Endothelial cell (in vitro differentiated cells): Measurements from ENCODE around the gene PDCD4. TPM values are rescaled to one million over a fixed set of nuclear protein-coding genes. Genes with fewer than 3 reads are reported as not detected.
A peak's percentile ranks its signal among the peaks of the same experiment; 100 is the strongest.

ENCODE experiments used
- DNase-seq: peaks from one replicate; pipeline ENCODE4 v3.0.0; 2021; ENCODE audit warnings: low spot score
- H3K27ac Mint-ChIP-seq: one replicate; pipeline ENCODE4 v1.8.0; 2021; ENCODE audit warnings: mixed read lengths, inconsistent platforms; ENCODE audit not compliant: unreplicated experiment
- H3K27me3 Mint-ChIP-seq: one replicate; pipeline ENCODE4 v1.8.0; 2021; ENCODE audit warnings: mild to moderate bottlenecking, moderate library complexity, mixed read lengths, inconsistent platforms; ENCODE audit not compliant: unreplicated experiment
- H3K36me3 Mint-ChIP-seq: one replicate; pipeline ENCODE4 v1.8.0; 2021; ENCODE audit warnings: mild to moderate bottlenecking, low read depth, mixed read lengths, inconsistent platforms; ENCODE audit not compliant: unreplicated experiment
- H3K4me1 Mint-ChIP-seq: one replicate; pipeline ENCODE4 v1.8.0; 2021; ENCODE audit warnings: mild to moderate bottlenecking, mixed read lengths, inconsistent platforms; ENCODE audit not compliant: unreplicated experiment
- H3K4me3 Mint-ChIP-seq: one replicate; pipeline ENCODE4 v1.8.0; 2021; ENCODE audit warnings: mild to moderate bottlenecking, mixed read lengths, inconsistent platforms; ENCODE audit not compliant: unreplicated experiment
- H3K9me3 Mint-ChIP-seq: one replicate; pipeline ENCODE4 v1.8.0; 2021; ENCODE audit warnings: mixed read lengths, inconsistent platforms; ENCODE audit not compliant: unreplicated experiment
- total RNA-seq: library from RNA; stranded (reverse); fragmentation: NEBNext Ultra II Directional; extraction: Animal tissue kit (Norgen Biotek cat#: 25700); gene quantifications from one replicate; pipeline ENCODE4 v1.2.1, GENCODE V29; 2021; ENCODE audit not compliant: unreplicated experiment
- TF ChIP-seq, protein P1 (sequence below): fragments of 200-600 bp; sonication (generic); IDR thresholded peaks from one replicate; pipeline ENCODE4 v1.5.0; 2021; ENCODE audit warnings: antibody characterized with exemption; ENCODE audit not compliant: unreplicated experiment

The PDCD4 gene
- total RNA-seq, 1 donor from 2014 or later = 50.4 TPM

DNA sequence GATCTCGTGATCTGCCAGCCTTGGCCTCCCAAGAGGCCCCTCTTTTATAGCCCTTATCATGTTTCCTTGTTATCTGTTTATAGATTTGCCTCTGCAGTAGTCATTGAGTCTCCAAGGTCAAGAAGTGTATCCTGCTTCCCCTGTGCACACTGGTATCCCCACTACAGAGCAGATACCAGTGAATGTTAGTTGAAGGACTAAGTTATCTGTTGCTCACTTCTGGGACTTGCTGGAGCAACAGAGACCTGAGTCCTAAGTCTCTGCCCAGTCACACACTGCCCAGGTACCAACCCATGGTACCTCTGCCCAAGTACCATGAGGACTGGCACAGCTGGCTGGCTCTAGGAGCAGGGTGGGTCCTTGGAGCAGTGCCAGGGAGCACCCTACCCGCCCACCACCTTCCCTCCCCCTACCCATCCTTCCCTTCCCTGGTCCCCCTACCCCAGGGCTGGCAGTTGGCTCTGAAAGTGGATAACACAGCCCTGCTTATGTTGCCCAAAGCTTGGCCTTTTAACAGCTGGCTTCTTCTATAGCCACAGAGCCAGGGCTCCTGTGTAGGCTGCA, 26.5 kb upstream of the PDCD4 start:
- H3K27ac Mint-ChIP-seq = no peak overlapping the region

DNA sequence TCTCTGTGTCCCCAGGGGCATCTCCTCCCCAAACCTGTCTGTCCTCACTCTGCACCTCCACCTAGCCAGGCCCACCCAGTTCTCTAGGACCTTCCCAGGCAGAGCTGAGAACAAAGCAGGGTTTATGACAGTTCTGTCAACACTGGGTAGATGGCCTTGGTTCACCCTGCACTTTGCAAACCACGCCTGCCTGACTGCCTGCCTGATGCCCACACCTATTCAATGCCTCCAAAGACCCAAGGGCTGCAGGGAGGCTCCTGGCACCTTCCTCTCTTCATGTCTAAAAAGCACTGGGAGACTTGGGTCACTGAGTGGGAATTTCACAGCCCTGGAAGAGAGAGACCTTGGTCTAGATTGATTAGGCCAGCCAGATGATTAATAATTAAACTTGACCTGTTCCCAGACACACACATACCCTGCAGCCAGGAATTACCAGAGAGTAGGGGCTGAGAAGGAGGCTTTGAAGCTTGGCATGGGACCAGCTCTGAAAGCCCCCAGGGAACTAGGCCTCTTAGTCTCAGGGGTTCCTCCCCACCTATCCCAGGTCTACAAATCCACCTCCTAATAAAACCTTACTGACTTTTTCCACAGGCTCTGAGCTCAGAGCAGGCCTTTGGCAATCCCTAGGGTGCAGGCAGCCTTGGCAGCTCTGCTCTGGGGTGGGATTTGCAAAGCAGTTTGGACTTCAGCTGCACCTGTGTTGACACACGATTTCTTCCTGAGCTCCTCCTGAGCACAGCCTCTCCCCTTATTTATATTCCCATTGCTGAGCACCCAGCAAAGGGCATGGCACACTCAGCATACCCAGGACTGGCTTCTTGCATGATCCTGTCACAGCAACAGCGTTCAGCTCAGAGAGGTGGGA, 25.7 kb upstream of the PDCD4 start:
- Mint-ChIP-seq H3K4me1 (peaks cover 15% of the 10 kb centered on the region), H3K27ac (no peak overlapping the region), H3K4me3 (no peak overlapping the region), H3K9me3 (no peaks in the 10 kb centered on the region), H3K36me3 (no peaks in the 10 kb centered on the region), H3K27me3 (peaks cover 16% of the 10 kb centered on the region)
- TF ChIP-seq, protein P1, sequence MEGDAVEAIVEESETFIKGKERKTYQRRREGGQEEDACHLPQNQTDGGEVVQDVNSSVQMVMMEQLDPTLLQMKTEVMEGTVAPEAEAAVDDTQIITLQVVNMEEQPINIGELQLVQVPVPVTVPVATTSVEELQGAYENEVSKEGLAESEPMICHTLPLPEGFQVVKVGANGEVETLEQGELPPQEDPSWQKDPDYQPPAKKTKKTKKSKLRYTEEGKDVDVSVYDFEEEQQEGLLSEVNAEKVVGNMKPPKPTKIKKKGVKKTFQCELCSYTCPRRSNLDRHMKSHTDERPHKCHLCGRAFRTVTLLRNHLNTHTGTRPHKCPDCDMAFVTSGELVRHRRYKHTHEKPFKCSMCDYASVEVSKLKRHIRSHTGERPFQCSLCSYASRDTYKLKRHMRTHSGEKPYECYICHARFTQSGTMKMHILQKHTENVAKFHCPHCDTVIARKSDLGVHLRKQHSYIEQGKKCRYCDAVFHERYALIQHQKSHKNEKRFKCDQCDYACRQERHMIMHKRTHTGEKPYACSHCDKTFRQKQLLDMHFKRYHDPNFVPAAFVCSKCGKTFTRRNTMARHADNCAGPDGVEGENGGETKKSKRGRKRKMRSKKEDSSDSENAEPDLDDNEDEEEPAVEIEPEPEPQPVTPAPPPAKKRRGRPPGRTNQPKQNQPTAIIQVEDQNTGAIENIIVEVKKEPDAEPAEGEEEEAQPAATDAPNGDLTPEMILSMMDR = no peak
- DNase-seq = no peak

More for the DNA sequence above, 26.5 kb upstream of the PDCD4 start:
- H3K9me3 Mint-ChIP-seq = no peaks in the 10 kb centered on the region
- no peak for DNase-seq
- H3K36me3 Mint-ChIP-seq = no peaks in the 10 kb centered on the region
- H3K4me1 Mint-ChIP-seq = peaks cover 15% of the 10 kb centered on the region
- H3K4me3 Mint-ChIP-seq = no peak overlapping the region
- TF ChIP-seq, protein P1 = no peak
- H3K27me3 Mint-ChIP-seq = peaks cover 18% of the 10 kb centered on the region

DNA sequence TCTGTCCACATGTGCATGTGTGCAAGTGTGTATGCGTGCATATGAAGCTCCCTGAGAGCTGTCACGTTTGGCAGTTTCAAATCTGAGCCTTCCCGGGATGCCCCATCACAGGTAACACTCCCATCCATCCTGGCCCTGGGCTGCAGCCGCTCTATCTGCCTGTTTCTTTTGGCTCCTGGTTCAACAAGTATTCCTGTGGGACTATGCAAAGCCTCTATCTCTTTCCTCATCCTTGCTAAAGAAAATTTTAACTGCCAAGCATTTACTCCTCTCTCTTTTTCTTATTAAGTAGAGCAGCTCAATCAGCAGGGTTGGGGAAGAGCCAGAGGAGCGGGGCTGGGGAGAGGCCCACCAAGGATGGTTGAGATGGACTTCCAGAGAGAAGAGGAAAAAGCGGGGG, 24.4 kb upstream of the PDCD4 start:
- Mint-ChIP-seq H3K4me1 (peaks cover 14% of the 10 kb centered on the region), H3K36me3 (no peaks in the 10 kb centered on the region), H3K27me3 (peaks cover 11% of the 10 kb centered on the region), H3K4me3 (no peak overlapping the region), H3K9me3 (no peaks in the 10 kb centered on the region), H3K27ac (peak overlapping the region; percentile 36)
- TF ChIP-seq, protein P1 = no peak
- no peak for DNase-seq

DNA sequence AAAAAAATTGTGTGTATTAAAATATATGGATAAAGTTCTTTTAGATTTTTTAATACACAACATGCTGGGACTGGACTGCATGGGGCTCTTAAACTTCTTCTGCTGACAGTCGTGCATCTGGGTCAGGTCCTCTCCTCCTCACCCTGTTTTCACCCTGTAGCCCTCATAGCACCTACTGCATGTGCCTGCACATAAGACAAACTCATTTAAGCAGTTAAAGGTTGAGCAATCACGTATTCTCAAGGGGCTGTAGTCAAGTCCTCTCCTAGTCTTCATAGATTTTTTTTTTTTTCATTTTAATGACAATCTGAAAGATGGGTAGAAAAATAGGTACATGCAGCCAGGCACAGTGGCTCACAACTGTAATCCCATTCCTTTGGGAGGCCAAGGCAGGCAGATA, 23.6 kb upstream of the PDCD4 start:
- H3K9me3 Mint-ChIP-seq = no peaks in the 10 kb centered on the region
- TF ChIP-seq, protein P1 = no peak
- peaks cover 9% of the 10 kb centered on the region for H3K27me3 Mint-ChIP-seq
- H3K27ac Mint-ChIP-seq = no peak overlapping the region
- no peaks in the 10 kb centered on the region for H3K36me3 Mint-ChIP-seq
- no peak for DNase-seq
- H3K4me1 Mint-ChIP-seq = peaks cover 9% of the 10 kb centered on the region
- no peak overlapping the region for H3K4me3 Mint-ChIP-seq

DNA sequence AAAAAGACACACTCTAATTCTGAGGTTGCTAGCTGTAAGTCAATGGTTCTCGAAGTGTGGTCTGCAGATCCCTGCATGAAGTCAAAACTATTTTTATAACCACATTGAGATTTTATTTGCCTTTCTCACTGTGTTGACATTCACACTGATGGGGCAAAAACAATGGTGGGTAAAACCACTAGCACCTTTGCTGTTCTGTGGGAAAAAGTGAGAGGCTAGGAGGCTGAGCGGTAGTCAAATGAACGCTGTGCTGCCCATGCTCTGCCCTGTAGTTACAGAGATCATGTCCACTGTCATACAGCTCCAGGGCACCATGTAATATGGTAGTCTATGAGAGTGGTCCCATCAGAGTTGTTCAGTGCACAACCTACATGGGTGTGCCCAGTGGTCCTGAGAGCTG, 21.6 kb upstream of the PDCD4 start:
- Mint-ChIP-seq H3K27me3 (peaks cover 5% of the 10 kb centered on the region), H3K4me3 (no peak overlapping the region), H3K27ac (no peak overlapping the region), H3K9me3 (no peaks in the 10 kb centered on the region), H3K36me3 (no peaks in the 10 kb centered on the region), H3K4me1 (peaks cover 9% of the 10 kb centered on the region)
- no peak for DNase-seq
- TF ChIP-seq, protein P1 = no peak
